Measurements from ENCODE around the gene TNFRSF8. TPM values are rescaled to one million over a fixed set of nuclear protein-coding genes. Genes with fewer than 3 reads are reported as not detected.

TNFRSF8 gene
- total RNA-seq, 1 experiment from 2014 or later = 20.8 TPM

DNA sequence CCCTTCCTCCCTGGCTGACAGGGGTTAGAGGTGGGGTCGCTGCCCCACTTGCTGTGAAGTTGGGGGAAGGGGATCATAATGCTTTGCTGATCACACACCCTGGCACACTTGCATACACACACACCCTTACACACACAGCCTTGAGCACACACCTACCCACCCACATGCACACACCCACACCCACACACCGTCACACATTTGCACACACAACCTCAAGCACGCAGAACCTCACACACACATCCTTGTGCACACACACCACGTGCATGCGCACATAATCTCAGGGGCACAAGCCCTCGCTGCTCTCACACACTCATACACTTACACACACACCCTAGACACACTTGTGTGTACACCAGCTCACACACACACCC is 16.4 kb upstream of the TNFRSF8 start:
- no peak for ATAC-seq
- Mint-ChIP-seq H3K4me3 (no peak overlapping the region), H3K36me3 (no peaks in the 10 kb centered on the region), H3K9me3 (no peaks in the 10 kb centered on the region), H3K27me3 (ENCODE audit: low read depth) (no peaks in the 10 kb centered on the region; the same call in 1 of the 2 replicates), H3K4me1 (peaks cover 6% of the 10 kb centered on the region), H3K27ac (no peak overlapping the region)
- TF ChIP-seq ZBTB43 (CRISPR knock-in tag; IDR thresholded peaks at IDR 0.05) (peak; percentile 18; the same call in 1 of the 2 replicates), RELA (CRISPR knock-in tag; IDR thresholded peaks at IDR 0.05; ENCODE audit: borderline replicate concordance) (no peak)
- DNase-seq (ENCODE audit: low spot score) = no peak
- POLR2A ChIA-PET = interaction anchor here (1.0 to 1.4 kb wide), 2 partner anchors 10 to 28 kb away, joined by 3 to 9 read pairs; no protein-coding TSS in a partner anchor
- CTCF ChIA-PET = interaction anchor here (0.6 to 1.7 kb wide), 3 partner anchors 15 to 87 kb away, joined by 4 to 6 read pairs (median 5); no protein-coding TSS in a partner anchor

- peaks cover 12% of the 10 kb centered on the region for H3K4me1 Mint-ChIP-seq
- TF ChIP-seq KAT7 (CRISPR knock-in tag; IDR thresholded peaks at IDR 0.05; ENCODE audit: borderline replicate concordance) (no peak), ZNF423 (CRISPR knock-in tag; IDR thresholded peaks at IDR 0.05) (no peak), TCF7 (CRISPR knock-in tag; IDR thresholded peaks at IDR 0.05; ENCODE audit: low read depth) (no peak), ZNF121 (CRISPR knock-in tag; IDR thresholded peaks at IDR 0.05) (no peak), RELA (CRISPR knock-in tag; IDR thresholded peaks at IDR 0.05; ENCODE audit: borderline replicate concordance) (no peak), MXD4 (CRISPR knock-in tag; IDR thresholded peaks at IDR 0.05; ENCODE audit: borderline replicate concordance) (no peak), E2F4 (CRISPR knock-in tag; IDR thresholded peaks at IDR 0.05; ENCODE audit: borderline replicate concordance, low read depth) (no peak), ZNF263 (CRISPR knock-in tag; IDR thresholded peaks at IDR 0.05; ENCODE audit: low read depth) (no peak)
- TF ChIP-seq, protein P1, sequence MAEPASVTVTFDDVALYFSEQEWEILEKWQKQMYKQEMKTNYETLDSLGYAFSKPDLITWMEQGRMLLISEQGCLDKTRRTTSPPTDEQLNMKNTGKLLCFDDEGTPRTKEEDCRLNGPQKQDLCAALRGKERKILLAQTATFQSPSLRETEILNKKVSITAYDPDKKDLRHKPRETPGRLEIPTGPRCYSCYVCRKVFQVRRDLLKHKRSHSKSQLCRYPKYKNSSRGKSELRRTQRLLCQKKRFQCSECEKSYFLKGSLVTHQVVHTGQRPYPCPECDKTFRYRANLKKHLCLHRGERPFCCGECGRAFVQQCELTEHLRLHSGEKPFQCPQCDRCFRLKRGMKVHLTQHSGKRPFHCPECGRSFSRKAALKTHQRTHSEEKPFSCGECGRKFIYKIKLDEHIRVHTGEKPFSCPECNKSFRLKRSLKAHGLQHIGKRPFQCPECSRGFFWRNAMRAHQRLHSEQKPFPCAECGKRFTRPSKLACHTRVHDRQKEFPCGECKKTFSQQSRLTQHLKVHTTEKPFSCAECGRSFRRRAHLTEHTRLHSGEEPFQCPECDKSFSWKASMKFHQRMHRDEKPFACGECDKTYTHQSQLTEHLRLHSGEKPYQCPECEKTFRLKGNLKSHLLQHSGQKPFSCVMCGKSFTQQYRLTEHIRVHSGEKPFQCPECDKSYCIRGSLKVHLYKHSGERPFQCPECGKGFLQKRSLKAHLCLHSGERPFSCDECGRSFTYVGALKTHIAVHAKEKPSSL (CRISPR knock-in tag; conservative IDR thresholded peaks at IDR 0.05) = no peak
- TF ChIP-seq, protein P2, sequence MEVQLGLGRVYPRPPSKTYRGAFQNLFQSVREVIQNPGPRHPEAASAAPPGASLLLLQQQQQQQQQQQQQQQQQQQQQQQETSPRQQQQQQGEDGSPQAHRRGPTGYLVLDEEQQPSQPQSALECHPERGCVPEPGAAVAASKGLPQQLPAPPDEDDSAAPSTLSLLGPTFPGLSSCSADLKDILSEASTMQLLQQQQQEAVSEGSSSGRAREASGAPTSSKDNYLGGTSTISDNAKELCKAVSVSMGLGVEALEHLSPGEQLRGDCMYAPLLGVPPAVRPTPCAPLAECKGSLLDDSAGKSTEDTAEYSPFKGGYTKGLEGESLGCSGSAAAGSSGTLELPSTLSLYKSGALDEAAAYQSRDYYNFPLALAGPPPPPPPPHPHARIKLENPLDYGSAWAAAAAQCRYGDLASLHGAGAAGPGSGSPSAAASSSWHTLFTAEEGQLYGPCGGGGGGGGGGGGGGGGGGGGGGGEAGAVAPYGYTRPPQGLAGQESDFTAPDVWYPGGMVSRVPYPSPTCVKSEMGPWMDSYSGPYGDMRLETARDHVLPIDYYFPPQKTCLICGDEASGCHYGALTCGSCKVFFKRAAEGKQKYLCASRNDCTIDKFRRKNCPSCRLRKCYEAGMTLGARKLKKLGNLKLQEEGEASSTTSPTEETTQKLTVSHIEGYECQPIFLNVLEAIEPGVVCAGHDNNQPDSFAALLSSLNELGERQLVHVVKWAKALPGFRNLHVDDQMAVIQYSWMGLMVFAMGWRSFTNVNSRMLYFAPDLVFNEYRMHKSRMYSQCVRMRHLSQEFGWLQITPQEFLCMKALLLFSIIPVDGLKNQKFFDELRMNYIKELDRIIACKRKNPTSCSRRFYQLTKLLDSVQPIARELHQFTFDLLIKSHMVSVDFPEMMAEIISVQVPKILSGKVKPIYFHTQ (CRISPR knock-in tag; IDR thresholded peaks at IDR 0.05) = no peak
- no peak overlapping the region for H3K27ac Mint-ChIP-seq
- no peaks in the 10 kb centered on the region for H3K9me3 Mint-ChIP-seq
- DNase-seq (ENCODE audit: low spot score) = no peak
- ChIA-PET POLR2A (interaction anchor here (0.6 to 1.0 kb wide), 2 partner anchors 29 to 977 kb away, joined by 7 to 9 read pairs; no protein-coding TSS in a partner anchor), CTCF (interaction anchor here (0.6 to 1.3 kb wide), 2 partner anchors 16 to 86 kb away, joined by 4 to 5 read pairs; no protein-coding TSS in a partner anchor)
- no peak for ATAC-seq
- H3K4me3 Mint-ChIP-seq = no peak overlapping the region
- no peaks in the 10 kb centered on the region for H3K36me3 Mint-ChIP-seq
- H3K27me3 Mint-ChIP-seq (ENCODE audit: low read depth) = no peaks in the 10 kb centered on the region; the same call in 1 of the 2 replicates
Observed at GRCh38 chr1:12047120-12047876, 15.8 kb upstream of the TNFRSF8 start.

DNA sequence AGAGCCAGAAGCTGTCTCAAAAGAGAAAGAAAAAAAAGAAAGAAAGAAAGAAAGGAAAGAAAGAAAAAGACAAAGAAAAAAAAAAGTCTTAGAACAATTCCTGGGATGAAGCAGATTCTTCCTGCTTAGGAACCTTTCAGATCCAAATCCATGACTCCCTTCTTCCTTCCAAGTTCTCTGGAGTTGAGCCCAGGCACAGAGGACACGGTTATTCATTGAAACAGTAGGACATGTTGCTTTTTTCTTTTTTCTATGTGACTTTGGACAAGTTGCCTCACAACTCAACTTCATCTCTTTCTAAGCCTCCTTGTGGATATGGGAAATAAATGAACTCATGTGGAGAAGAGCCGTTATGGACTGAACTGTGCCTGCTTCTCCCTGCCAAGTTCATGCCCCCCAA is 14.7 kb upstream of the TNFRSF8 start:
- no peak for DNase-seq (ENCODE audit: low spot score)
- Mint-ChIP-seq H3K27me3 (ENCODE audit: low read depth) (no peaks in the 10 kb centered on the region; the same call in 1 of the 2 replicates), H3K9me3 (no peaks in the 10 kb centered on the region), H3K4me3 (no peak overlapping the region), H3K4me1 (peaks cover 17% of the 10 kb centered on the region), H3K36me3 (no peaks in the 10 kb centered on the region), H3K27ac (no peak overlapping the region)
- TF ChIP-seq, protein P2 (CRISPR knock-in tag; IDR thresholded peaks at IDR 0.05) = no peak
- TF ChIP-seq ZBTB21 (CRISPR knock-in tag; IDR thresholded peaks at IDR 0.05; ENCODE audit: borderline replicate concordance) = no peak
- ATAC-seq = no peak
- POLR2A ChIA-PET = no interaction called here
- CTCF ChIA-PET = interaction anchor here (1.8 to 2.6 kb wide), 2 partner anchors 29 to 31 kb away, joined by 6 to 18 read pairs; partner anchors contain the start of gene MIIP
